Activated CD4-positive, alpha-beta T cell treated with anti-CD3 and anti-CD28 coated beads, Interleukin-2, amount 50 U/mL, for 4 hours (primary cell): ENCODE measurements around the gene CNIH1.
"Not testable (repeated sequence)": the region's sequence is repeated elsewhere in the genome, so short reads cannot be mapped to it uniquely, and the experiment has no call there.

ENCODE experiments used
- DNase-seq, 2 experiments: peaks; one replicate each; pipeline ENCODE4 v3.0.0-alpha.2; 2020

The CNIH1 gene

GRCh38 chr14:54425537-54426274 lies 15.5 kb downstream of the CNIH1 start:
- no peak for DNase-seq

GRCh38 chr14:54425068-54425467 lies 16.1 kb downstream of the CNIH1 start:
- no peak for DNase-seq

- DNase-seq, result no peak
Measured at GRCh38 chr14:54424479-54424901, 16.7 kb downstream of the CNIH1 start.

- DNase-seq, result no peak
Measured at GRCh38 chr14:54423991-54424390, 17.2 kb downstream of the CNIH1 start.

- no peak for DNase-seq
Measured at GRCh38 chr14:54420478-54421142, 20.6 kb downstream of the CNIH1 start.

- DNase-seq, result no peak
Measured at GRCh38 chr14:54411371-54411770, 29.8 kb downstream of the CNIH1 start.

- no peak for DNase-seq
Measured at GRCh38 chr14:54410215-54410614, 31.0 kb downstream of the CNIH1 start.

- DNase-seq, result not testable (repeated sequence)
Measured at GRCh38 chr14:54403401-54404005, 37.7 kb downstream of the CNIH1 start.

- DNase-seq, result no peak
Measured at GRCh38 chr14:54399560-54399959, 41.6 kb downstream of the CNIH1 start.

GRCh38 chr14:54396493-54397335 lies 44.5 kb downstream of the CNIH1 start, which contains the start of gene CDKN3:
Gene CDKN3 (plus strand): TSS chr14:54397007. CDS start chr14:54397069, 62 bp downstream.
- DNase-seq, result peak; percentile 96 to 97

- DNase-seq, result no peak
Measured at GRCh38 chr14:54396183-54396492, 45.0 kb downstream of the CNIH1 start.

- DNase-seq, result no peak
Measured at GRCh38 chr14:54395716-54396115, 45.5 kb downstream of the CNIH1 start.

- no peak for DNase-seq
Measured at GRCh38 chr14:54395284-54395683, 45.9 kb downstream of the CNIH1 start.

- no peak for DNase-seq
Measured at GRCh38 chr14:54394596-54394995, 46.6 kb downstream of the CNIH1 start.

- not testable (repeated sequence) for DNase-seq
Measured at GRCh38 chr14:54392986-54393884, 47.9 kb downstream of the CNIH1 start.

- no peak for DNase-seq
Measured at GRCh38 chr14:54392131-54392859, 48.9 kb downstream of the CNIH1 start.

- no peak for DNase-seq
Measured at GRCh38 chr14:54387328-54387727, 53.8 kb downstream of the CNIH1 start.

- DNase-seq, result no peak
Measured at GRCh38 chr14:54385556-54385955, 55.6 kb downstream of the CNIH1 start.

- no peak for DNase-seq
Measured at GRCh38 chr14:54383835-54384234, 57.3 kb downstream of the CNIH1 start.

- no peak for DNase-seq
Measured at GRCh38 chr14:54381821-54382220, 59.4 kb downstream of the CNIH1 start.

GRCh38 chr14:54380558-54380957 lies 60.6 kb downstream of the CNIH1 start:
- DNase-seq, result not testable (repeated sequence)
